LNCaP clone FGC (cell line): ENCODE results near the gene MYH10.

Experiments
- DNase-seq: peaks from one replicate; pipeline ENCODE4 v3.0.0-alpha.2; 2011; ENCODE audit warnings: low read depth
- H3K4me3 ChIP-seq: 2 replicates; pipeline ENCODE4 v1.5.1; 2011; ENCODE audit warnings: mild to moderate bottlenecking, low read depth, low read length, control low read depth
- CTCF ChIP-seq: IDR thresholded peaks from 2 replicates; pipeline ENCODE4 v1.5.1; 2012; ENCODE audit warnings: mild to moderate bottlenecking; ENCODE audit not compliant: control insufficient read depth, insufficient read depth; ENCODE audit errors: extremely low read depth

Gene MYH10

GRCh38 chr17:8503368-8503767 lies 127.2 kb downstream of the MYH10 start:
- DNase-seq, result no peak
- H3K4me3 ChIP-seq, result no peak overlapping the region
- TF ChIP-seq CTCF, result no peak

- DNase-seq, result no peak
- H3K4me3 ChIP-seq, result no peak overlapping the region
- no peak for TF ChIP-seq CTCF
Measured at GRCh38 chr17:8502126-8502525, 128.4 kb downstream of the MYH10 start.

GRCh38 chr17:8500609-8501008 lies 129.9 kb downstream of the MYH10 start:
- no peak for TF ChIP-seq CTCF
- H3K4me3 ChIP-seq, result no peak overlapping the region
- no peak for DNase-seq

GRCh38 chr17:8499614-8500013 lies 130.9 kb downstream of the MYH10 start:
- no peak overlapping the region for H3K4me3 ChIP-seq
- no peak for DNase-seq
- TF ChIP-seq CTCF, result no peak

GRCh38 chr17:8499171-8499570 lies 131.4 kb downstream of the MYH10 start:
- no peak overlapping the region for H3K4me3 ChIP-seq
- DNase-seq, result no peak
- no peak for TF ChIP-seq CTCF

- DNase-seq, result no peak
- no peak for TF ChIP-seq CTCF
- H3K4me3 ChIP-seq, result no peak overlapping the region
Measured at GRCh38 chr17:8496081-8496480, 134.4 kb downstream of the MYH10 start.

- no peak for TF ChIP-seq CTCF
- no peak overlapping the region for H3K4me3 ChIP-seq
- no peak for DNase-seq
Measured at GRCh38 chr17:8494506-8495111, 135.9 kb downstream of the MYH10 start.
